K562 (cell line): ENCODE results near the gene ALK. TPM values are rescaled to one million over a fixed set of nuclear protein-coding genes. Genes with fewer than 3 reads are reported as not detected.
A peak's percentile ranks its signal among the peaks of the same experiment; 100 is the strongest.

ENCODE experiments used
- ATAC-seq: fragments of 200-7000 bp; cut with Tn5 transposase; 3 replicates; pipeline ENCODE4 v1.9.1; 2020; ENCODE audit warnings: moderate library complexity
- BruUV-seq: library from RNA; stranded (reverse); fragments of 400-500 nt; replicated peaks from 2 replicates; lab custom pipeline; 2021; lab: Mats Ljungman, UMichigan
- CTCF ChIA-PET: fragments of 300-600 bp; formaldehyde crosslinking; extraction: SDS; loops from one replicate; lab custom pipeline; 2021; ENCODE audit warnings: low intra/inter-chr PET ratio; lab: Yijun Ruan, JAX
- POLR2A ChIA-PET: fragments of 300-600, 350-650 bp; sonication (Branson Sonifier 250); formaldehyde crosslinking; extraction: SDS; loops from one replicate; lab custom pipeline; 2021; ENCODE audit warnings: antibody characterized with exemption, inconsistent platforms; lab: Yijun Ruan, JAX
- DNase-seq, 4 experiments: peaks; one replicate each; pipeline versions ENCODE4 v3.0.0 to v3.0.0-alpha.2; 2011 to 2018; ENCODE audit warnings: low spot score in 3 of 4, mixed read lengths in 3 of 4; ENCODE audit errors: extremely low read depth in 1 of 4
- FAIRE-seq: peaks from 2 replicates; lab custom pipeline; 2011; peaks lifted over from hg19 to GRCh38; lab: Jason Lieb, UNC
- H2AFZ ChIP-seq: 2 replicates; pipeline ENCODE4 v1.6.0; 2011; ENCODE audit warnings: low read depth, low read length, control low read depth, inconsistent platforms
- H3K27ac ChIP-seq: fragments of 200-600 bp; 3 replicates; pipeline ENCODE4 v1.8.0; 2011; ENCODE audit warnings: low read depth, mild to moderate bottlenecking, control low read depth, inconsistent platforms, low read length, moderate library complexity, mixed read lengths; ENCODE audit errors: extremely low read depth
- H3K27me3 ChIP-seq, 2 experiments: fragments of 300-600 bp in 1 of 2; 2 replicates in 1 of 2; 3 replicates in 1 of 2; pipeline versions ENCODE4 v1.6.0 to v1.8.0; 2011; ENCODE audit warnings: inconsistent platforms in 2 of 2, low read length in 2 of 2, mild to moderate bottlenecking in 1 of 2, mixed read lengths in 1 of 2, moderate library complexity in 1 of 2; ENCODE audit not compliant: control insufficient read depth in 2 of 2, insufficient read depth in 2 of 2
- H3K36me3 ChIP-seq: fragments of 300-600 bp; 3 replicates; pipeline ENCODE4 v1.8.0; 2011; ENCODE audit warnings: mild to moderate bottlenecking, low read length, inconsistent platforms; ENCODE audit not compliant: control insufficient read depth, insufficient read depth
- H3K4me1 ChIP-seq, 2 experiments: fragments of 200-600 bp in 1 of 2; replicated peaks in 1 of 2; 2 replicates in 1 of 2; 3 replicates in 1 of 2; pipeline versions ENCODE4 v1.5.1 to v1.8.0; 2011; ENCODE audit warnings: inconsistent platforms in 2 of 2, low read length in 2 of 2, mild to moderate bottlenecking in 1 of 2, mixed read lengths in 1 of 2, moderate library complexity in 1 of 2; ENCODE audit not compliant: control insufficient read depth in 2 of 2, insufficient read depth in 2 of 2
- H3K4me2 ChIP-seq: 2 replicates; pipeline ENCODE4 v1.6.1; 2011; ENCODE audit warnings: low read length, control low read depth, inconsistent platforms, mixed read lengths; ENCODE audit not compliant: insufficient read depth
- H3K4me3 ChIP-seq: fragments of 200-600 bp; sonication (generic), shearing (Covaris generic); 2 replicates; pipeline ENCODE4 v1.5.1; 2016; ENCODE audit warnings: control low read depth, inconsistent platforms
- H3K79me2 ChIP-seq: fragments of 200-600 bp; 3 replicates; pipeline ENCODE4 v1.8.0; 2011; ENCODE audit warnings: low read length, inconsistent platforms; ENCODE audit not compliant: control insufficient read depth, insufficient read depth
- H3K9ac ChIP-seq, 2 experiments: 2 replicates each; pipeline versions ENCODE4 v1.6.0 to v1.6.1; 2011; ENCODE audit warnings: low read depth in 2 of 2, low read length in 2 of 2, control low read depth in 1 of 2, inconsistent platforms in 1 of 2, mild to moderate bottlenecking in 1 of 2, mixed read lengths in 1 of 2; ENCODE audit not compliant: insufficient read depth in 1 of 2
- H3K9me1 ChIP-seq: one replicate; pipeline ENCODE4 v1.6.0; 2011; ENCODE audit warnings: inconsistent platforms, mild to moderate bottlenecking, low read length, moderate library complexity; ENCODE audit not compliant: control insufficient read depth, insufficient read depth
- H3K9me3 ChIP-seq: replicated peaks from 2 replicates; pipeline ENCODE4 v1.5.1; 2011; ENCODE audit warnings: low read depth, low read length, inconsistent platforms; ENCODE audit not compliant: control insufficient read depth, insufficient read depth
- H4K20me1 ChIP-seq: replicated peaks from 2 replicates; pipeline ENCODE4 v1.6.1; 2011; ENCODE audit warnings: low read length, inconsistent platforms, mixed read lengths; ENCODE audit not compliant: control insufficient read depth, insufficient read depth
- BRD4 ChIP-seq: fragments of 200-600 bp; sonication (generic); IDR thresholded peaks from 2 replicates; pipeline ENCODE4 v1.6.1; 2017; ENCODE audit warnings: inconsistent platforms
- FOS ChIP-seq: IDR thresholded peaks from 3 replicates; pipeline ENCODE4 v1.6.1; 2011; ENCODE audit not compliant: insufficient read length; ENCODE audit errors: extremely low read depth
- SNIP1 ChIP-seq: fragments of 450-650 bp; IDR thresholded peaks from 2 replicates; pipeline ENCODE4 v1.7.1; 2017; ENCODE audit warnings: low read depth, mild to moderate bottlenecking
- ZNF143 ChIP-seq: sonication (generic); formaldehyde crosslinking; IDR thresholded peaks from 2 replicates; pipeline ENCODE4 v1.9.0; 2022; ENCODE audit warnings: mild to moderate bottlenecking, missing genetic modification reagents
- WGBS: fragments of 100-300 bp; shearing (Covaris generic); methylation state at CpG from one replicate; pipeline ENCODE4 v1.1.6; 2016; ENCODE audit warnings: low coverage, mixed read lengths; ENCODE audit not compliant: insufficient coverage; ENCODE audit errors: missing lambda C conversion rate; 5-methylcytosine and 5-hydroxymethylcytosine counted together
- in situ Hi-C: fragments of 300-500 bp; cut with MboI; formaldehyde crosslinking; loops from 4 replicates; pipeline ENCODE4 v1.15.0; 2018; ENCODE audit warnings: inconsistent platforms, mixed read lengths
- intact Hi-C: fragments of 100-400 bp; cut with micrococcal nuclease; formaldehyde crosslinking; loops from 2 replicates; pipeline ENCODE4 v1.14.2; 2022
- polyA plus RNA-seq, 8 experiments: library from polyadenylated mRNA; depleted of rRNA in 4 of 8; stranded (reverse) in 5 of 8; unstranded in 3 of 8; fragments of >200 nt; fragmentation: Nextera tagmentation in 2 of 8; fragmentation: Illumina TruSeq in 1 of 8; extraction: Ambion mirVana in 2 of 8; extraction: Trizol in 1 of 8; gene quantifications; 2 replicates each; pipeline versions ENCODE4 v1.2.1 to v1.2.3, GENCODE V29; 2011 to 2014; ENCODE audit warnings: inconsistent platforms in 1 of 8, missing spikeins in 1 of 8
- total RNA-seq, 7 experiments: library from RNA; depleted of rRNA in 6 of 7; stranded (reverse); fragments of >200 nt in 6 of 7; fragmentation: Illumina TruSeq in 2 of 7; extraction: Trizol in 2 of 7; gene quantifications; 2 replicates each; pipeline versions ENCODE4 v1.2.1 to v1.2.3, GENCODE V29; 2011 to 2021; ENCODE audit warnings: low replicate concordance in 1 of 7
- TF ChIP-seq, protein P1 (sequence below): fragments of 200-400 bp; formaldehyde crosslinking; IDR thresholded peaks from 2 replicates; pipeline ENCODE4 v1.6.1; 2017; ENCODE audit warnings: mild to moderate bottlenecking, low read depth, low read length, moderate library complexity
- TF ChIP-seq, protein P2 (sequence below): fragments of 250-450 bp; sonication (Bioruptor Pico); IDR thresholded peaks from 2 replicates; pipeline ENCODE4 v1.5.0; 2021
- TF ChIP-seq, protein P3 (sequence below): fragments of 250-450 bp; sonication (Bioruptor Pico); IDR thresholded peaks from 2 replicates; pipeline ENCODE4 v1.4.0; 2020; ENCODE audit warnings: mild to moderate bottlenecking
- TF ChIP-seq, protein P4 (sequence below): fragments of 450-650 bp; formaldehyde crosslinking; IDR thresholded peaks from 2 replicates; pipeline ENCODE4 v1.4.0; 2020; ENCODE audit warnings: mild to moderate bottlenecking, mixed read lengths

The ALK gene
- total and polyA plus RNA-seq, 9 of the 15 experiments (the other 6 are each of a cell fraction or from before 2014, with no cell fraction given) = not detected

DNA sequence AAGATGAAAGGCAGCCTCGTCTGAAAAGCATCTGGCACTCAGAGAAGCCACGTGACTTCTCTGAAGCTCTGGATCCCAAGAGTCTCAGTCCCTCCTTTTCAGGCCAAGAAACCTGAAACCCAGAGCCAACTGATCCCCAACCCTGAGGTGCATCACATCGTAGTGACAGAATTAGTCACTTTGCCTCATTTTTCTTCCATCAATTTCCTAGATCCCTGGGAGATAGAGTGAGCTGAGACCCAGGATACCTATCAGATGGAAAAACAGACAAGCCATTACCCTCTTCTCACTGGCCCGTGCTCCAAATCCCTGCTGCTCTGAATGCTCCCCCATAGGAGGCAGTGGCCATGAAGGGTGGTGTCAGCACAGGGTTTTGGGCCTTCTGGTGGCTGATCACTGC, 113.1 kb downstream of the ALK start:
- H3K4me3 ChIP-seq = no peak overlapping the region
- no peak overlapping the region for H3K9ac ChIP-seq
- 0% methylated on average over 4 of the region's 4 CpGs for WGBS
- in situ Hi-C loops (no loop called here), intact Hi-C loops (no loop called here)
- H3K79me2 ChIP-seq = no peaks in the 10 kb centered on the region
- TF ChIP-seq FOS (no peak), BRD4 (no peak), SNIP1 (no peak), ZNF143 (CRISPR knock-in tag) (no peak)
- TF ChIP-seq, protein P1, sequence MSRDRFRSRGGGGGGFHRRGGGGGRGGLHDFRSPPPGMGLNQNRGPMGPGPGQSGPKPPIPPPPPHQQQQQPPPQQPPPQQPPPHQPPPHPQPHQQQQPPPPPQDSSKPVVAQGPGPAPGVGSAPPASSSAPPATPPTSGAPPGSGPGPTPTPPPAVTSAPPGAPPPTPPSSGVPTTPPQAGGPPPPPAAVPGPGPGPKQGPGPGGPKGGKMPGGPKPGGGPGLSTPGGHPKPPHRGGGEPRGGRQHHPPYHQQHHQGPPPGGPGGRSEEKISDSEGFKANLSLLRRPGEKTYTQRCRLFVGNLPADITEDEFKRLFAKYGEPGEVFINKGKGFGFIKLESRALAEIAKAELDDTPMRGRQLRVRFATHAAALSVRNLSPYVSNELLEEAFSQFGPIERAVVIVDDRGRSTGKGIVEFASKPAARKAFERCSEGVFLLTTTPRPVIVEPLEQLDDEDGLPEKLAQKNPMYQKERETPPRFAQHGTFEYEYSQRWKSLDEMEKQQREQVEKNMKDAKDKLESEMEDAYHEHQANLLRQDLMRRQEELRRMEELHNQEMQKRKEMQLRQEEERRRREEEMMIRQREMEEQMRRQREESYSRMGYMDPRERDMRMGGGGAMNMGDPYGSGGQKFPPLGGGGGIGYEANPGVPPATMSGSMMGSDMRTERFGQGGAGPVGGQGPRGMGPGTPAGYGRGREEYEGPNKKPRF = no peak
- TF ChIP-seq, protein P2, sequence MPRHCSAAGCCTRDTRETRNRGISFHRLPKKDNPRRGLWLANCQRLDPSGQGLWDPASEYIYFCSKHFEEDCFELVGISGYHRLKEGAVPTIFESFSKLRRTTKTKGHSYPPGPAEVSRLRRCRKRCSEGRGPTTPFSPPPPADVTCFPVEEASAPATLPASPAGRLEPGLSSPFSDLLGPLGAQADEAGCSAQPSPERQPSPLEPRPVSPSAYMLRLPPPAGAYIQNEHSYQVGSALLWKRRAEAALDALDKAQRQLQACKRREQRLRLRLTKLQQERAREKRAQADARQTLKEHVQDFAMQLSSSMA (CRISPR knock-in tag) = no peak
- TF ChIP-seq, protein P3, sequence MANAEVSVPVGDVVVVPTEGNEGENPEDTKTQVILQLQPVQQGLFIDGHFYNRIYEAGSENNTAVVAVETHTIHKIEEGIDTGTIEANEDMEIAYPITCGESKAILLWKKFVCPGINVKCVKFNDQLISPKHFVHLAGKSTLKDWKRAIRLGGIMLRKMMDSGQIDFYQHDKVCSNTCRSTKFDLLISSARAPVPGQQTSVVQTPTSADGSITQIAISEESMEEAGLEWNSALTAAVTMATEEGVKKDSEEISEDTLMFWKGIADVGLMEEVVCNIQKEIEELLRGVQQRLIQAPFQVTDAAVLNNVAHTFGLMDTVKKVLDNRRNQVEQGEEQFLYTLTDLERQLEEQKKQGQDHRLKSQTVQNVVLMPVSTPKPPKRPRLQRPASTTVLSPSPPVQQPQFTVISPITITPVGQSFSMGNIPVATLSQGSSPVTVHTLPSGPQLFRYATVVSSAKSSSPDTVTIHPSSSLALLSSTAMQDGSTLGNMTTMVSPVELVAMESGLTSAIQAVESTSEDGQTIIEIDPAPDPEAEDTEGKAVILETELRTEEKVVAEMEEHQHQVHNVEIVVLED (CRISPR knock-in tag) = no peak
- TF ChIP-seq, protein P4, sequence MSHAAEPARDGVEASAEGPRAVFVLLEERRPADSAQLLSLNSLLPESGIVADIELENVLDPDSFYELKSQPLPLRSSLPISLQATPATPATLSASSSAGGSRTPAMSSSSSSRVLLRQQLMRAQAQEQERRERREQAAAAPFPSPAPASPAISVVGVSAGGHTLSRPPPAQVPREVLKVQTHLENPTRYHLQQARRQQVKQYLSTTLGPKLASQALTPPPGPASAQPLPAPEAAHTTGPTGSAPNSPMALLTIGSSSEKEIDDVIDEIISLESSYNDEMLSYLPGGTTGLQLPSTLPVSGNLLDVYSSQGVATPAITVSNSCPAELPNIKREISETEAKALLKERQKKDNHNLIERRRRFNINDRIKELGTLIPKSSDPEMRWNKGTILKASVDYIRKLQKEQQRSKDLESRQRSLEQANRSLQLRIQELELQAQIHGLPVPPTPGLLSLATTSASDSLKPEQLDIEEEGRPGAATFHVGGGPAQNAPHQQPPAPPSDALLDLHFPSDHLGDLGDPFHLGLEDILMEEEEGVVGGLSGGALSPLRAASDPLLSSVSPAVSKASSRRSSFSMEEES (CRISPR knock-in tag) = 0 out of 2 replicates have a peak, but pooled peaks have one; percentile 5
- DNase-seq = no peak
- no peak overlapping the region for H3K4me2 ChIP-seq
- no peaks in the 10 kb centered on the region for H3K9me3 ChIP-seq
- ATAC-seq = no peak
- H3K36me3 ChIP-seq = no peaks in the 10 kb centered on the region
- H3K27ac ChIP-seq = no peak overlapping the region
- peaks cover 6% of the 10 kb centered on the region for H3K9me1 ChIP-seq
- no TSS peak for BruUV-seq
- CTCF ChIA-PET = interaction anchor here (0.6 kb wide), 1 partner anchor 300 kb away, joined by 3 read pairs; no protein-coding TSS in a partner anchor
- H3K27me3 ChIP-seq = no peaks in the 10 kb centered on the region; a peak in 1 of 5 replicates
- H2AFZ ChIP-seq = no peak overlapping the region
- H4K20me1 ChIP-seq = no peaks in the 10 kb centered on the region
- H3K4me1 ChIP-seq = no peaks in the 10 kb centered on the region
- POLR2A ChIA-PET = no interaction called here
- FAIRE-seq = no peak
